K562 (cell line): ENCODE results near the gene LAMB1. TPM values are rescaled to one million over a fixed set of nuclear protein-coding genes. Genes with fewer than 3 reads are reported as not detected.

ENCODE experiments used
- ATAC-seq: fragments of 200-7000 bp; cut with Tn5 transposase; 3 replicates; pipeline ENCODE4 v1.9.1; 2020; ENCODE audit warnings: moderate library complexity
- BruUV-seq: library from RNA; stranded (reverse); fragments of 400-500 nt; replicated peaks from 2 replicates; lab custom pipeline; 2021; lab: Mats Ljungman, UMichigan
- CTCF ChIA-PET: fragments of 300-600 bp; formaldehyde crosslinking; extraction: SDS; loops from one replicate; lab custom pipeline; 2021; ENCODE audit warnings: low intra/inter-chr PET ratio; lab: Yijun Ruan, JAX
- POLR2A ChIA-PET: fragments of 300-600, 350-650 bp; sonication (Branson Sonifier 250); formaldehyde crosslinking; extraction: SDS; loops from one replicate; lab custom pipeline; 2021; ENCODE audit warnings: antibody characterized with exemption, inconsistent platforms; lab: Yijun Ruan, JAX
- DNase-seq, 4 experiments: peaks; one replicate each; pipeline versions ENCODE4 v3.0.0 to v3.0.0-alpha.2; 2011 to 2018; ENCODE audit warnings: low spot score in 3 of 4, mixed read lengths in 3 of 4; ENCODE audit errors: extremely low read depth in 1 of 4
- FAIRE-seq: peaks from 2 replicates; lab custom pipeline; 2011; peaks lifted over from hg19 to GRCh38; lab: Jason Lieb, UNC
- H2AFZ ChIP-seq: 2 replicates; pipeline ENCODE4 v1.6.0; 2011; ENCODE audit warnings: low read depth, low read length, control low read depth, inconsistent platforms
- H3K27ac ChIP-seq: fragments of 200-600 bp; 3 replicates; pipeline ENCODE4 v1.8.0; 2011; ENCODE audit warnings: low read depth, mild to moderate bottlenecking, control low read depth, inconsistent platforms, low read length, moderate library complexity, mixed read lengths; ENCODE audit errors: extremely low read depth
- H3K27me3 ChIP-seq, 2 experiments: fragments of 300-600 bp in 1 of 2; 2 replicates in 1 of 2; 3 replicates in 1 of 2; pipeline versions ENCODE4 v1.6.0 to v1.8.0; 2011; ENCODE audit warnings: inconsistent platforms in 2 of 2, low read length in 2 of 2, mild to moderate bottlenecking in 1 of 2, mixed read lengths in 1 of 2, moderate library complexity in 1 of 2; ENCODE audit not compliant: control insufficient read depth in 2 of 2, insufficient read depth in 2 of 2
- H3K36me3 ChIP-seq: fragments of 300-600 bp; 3 replicates; pipeline ENCODE4 v1.8.0; 2011; ENCODE audit warnings: mild to moderate bottlenecking, low read length, inconsistent platforms; ENCODE audit not compliant: control insufficient read depth, insufficient read depth
- H3K4me1 ChIP-seq, 2 experiments: fragments of 200-600 bp in 1 of 2; replicated peaks in 1 of 2; 2 replicates in 1 of 2; 3 replicates in 1 of 2; pipeline versions ENCODE4 v1.5.1 to v1.8.0; 2011; ENCODE audit warnings: inconsistent platforms in 2 of 2, low read length in 2 of 2, mild to moderate bottlenecking in 1 of 2, mixed read lengths in 1 of 2, moderate library complexity in 1 of 2; ENCODE audit not compliant: control insufficient read depth in 2 of 2, insufficient read depth in 2 of 2
- H3K4me2 ChIP-seq: 2 replicates; pipeline ENCODE4 v1.6.1; 2011; ENCODE audit warnings: low read length, control low read depth, inconsistent platforms, mixed read lengths; ENCODE audit not compliant: insufficient read depth
- H3K4me3 ChIP-seq: fragments of 200-600 bp; sonication (generic), shearing (Covaris generic); 2 replicates; pipeline ENCODE4 v1.5.1; 2016; ENCODE audit warnings: control low read depth, inconsistent platforms
- H3K79me2 ChIP-seq: fragments of 200-600 bp; 3 replicates; pipeline ENCODE4 v1.8.0; 2011; ENCODE audit warnings: low read length, inconsistent platforms; ENCODE audit not compliant: control insufficient read depth, insufficient read depth
- H3K9ac ChIP-seq, 2 experiments: 2 replicates each; pipeline versions ENCODE4 v1.6.0 to v1.6.1; 2011; ENCODE audit warnings: low read depth in 2 of 2, low read length in 2 of 2, control low read depth in 1 of 2, inconsistent platforms in 1 of 2, mild to moderate bottlenecking in 1 of 2, mixed read lengths in 1 of 2; ENCODE audit not compliant: insufficient read depth in 1 of 2
- H3K9me1 ChIP-seq: one replicate; pipeline ENCODE4 v1.6.0; 2011; ENCODE audit warnings: inconsistent platforms, mild to moderate bottlenecking, low read length, moderate library complexity; ENCODE audit not compliant: control insufficient read depth, insufficient read depth
- H3K9me3 ChIP-seq: replicated peaks from 2 replicates; pipeline ENCODE4 v1.5.1; 2011; ENCODE audit warnings: low read depth, low read length, inconsistent platforms; ENCODE audit not compliant: control insufficient read depth, insufficient read depth
- H4K20me1 ChIP-seq: replicated peaks from 2 replicates; pipeline ENCODE4 v1.6.1; 2011; ENCODE audit warnings: low read length, inconsistent platforms, mixed read lengths; ENCODE audit not compliant: control insufficient read depth, insufficient read depth
- CTBP1 ChIP-seq: fragments of 450-650 bp; IDR thresholded peaks from 2 replicates; pipeline ENCODE4 v1.6.1; 2016; ENCODE audit warnings: borderline replicate concordance
- FOXP4 ChIP-seq: sonication (generic); formaldehyde crosslinking; IDR thresholded peaks from 2 replicates; pipeline ENCODE4 v1.8.0; 2022; ENCODE audit warnings: mild to moderate bottlenecking, missing genetic modification reagents, borderline replicate concordance
- GABPA ChIP-seq: fragments of 200-800 bp; sonication (Bioruptor generic); conservative IDR thresholded peaks from 2 replicates; pipeline ENCODE4 v1.6.1; 2016; ENCODE audit warnings: low read depth, missing genetic modification characterization, missing compliant biosample characterization
- MAFF ChIP-seq: IDR thresholded peaks from 2 replicates; pipeline ENCODE4 v1.6.1; 2012; ENCODE audit warnings: low read length, improper control_type of control experiment
- MAFG ChIP-seq: fragments of 450-650 bp; conservative IDR thresholded peaks from 2 replicates; pipeline ENCODE4 v1.6.1; 2016; ENCODE audit warnings: missing genetic modification characterization, missing compliant biosample characterization
- MAFK ChIP-seq: IDR thresholded peaks from 2 replicates; pipeline ENCODE4 v1.6.1; 2011; ENCODE audit warnings: low read length, improper control_type of control experiment
- TFAM ChIP-seq: fragments of 250-450 bp; sonication (Bioruptor Pico); conservative IDR thresholded peaks from 2 replicates; pipeline ENCODE4 v1.5.0; 2021; ENCODE audit warnings: mild to moderate bottlenecking, moderate library complexity
- ZNF263 ChIP-seq: sonication (generic); formaldehyde crosslinking; IDR thresholded peaks from 2 replicates; pipeline ENCODE4 v1.8.0; 2022; ENCODE audit warnings: mild to moderate bottlenecking, missing genetic modification reagents, borderline replicate concordance
- ZNF316 ChIP-seq: fragments of 450-650 bp; IDR thresholded peaks from 2 replicates; pipeline ENCODE4 v1.6.1; 2016
- ZNF589 ChIP-seq: fragments of 200-800 bp; sonication (Bioruptor generic); IDR thresholded peaks from 2 replicates; pipeline ENCODE4 v1.6.1; 2016; ENCODE audit warnings: low read depth, missing genetic modification characterization, missing compliant biosample characterization
- WGBS: fragments of 100-300 bp; shearing (Covaris generic); methylation state at CpG from one replicate; pipeline ENCODE4 v1.1.6; 2016; ENCODE audit warnings: low coverage, mixed read lengths; ENCODE audit not compliant: insufficient coverage; ENCODE audit errors: missing lambda C conversion rate; 5-methylcytosine and 5-hydroxymethylcytosine counted together
- in situ Hi-C: fragments of 300-500 bp; cut with MboI; formaldehyde crosslinking; loops from 4 replicates; pipeline ENCODE4 v1.15.0; 2018; ENCODE audit warnings: inconsistent platforms, mixed read lengths
- intact Hi-C: fragments of 100-400 bp; cut with micrococcal nuclease; formaldehyde crosslinking; loops from 2 replicates; pipeline ENCODE4 v1.14.2; 2022
- polyA plus RNA-seq, 8 experiments: library from polyadenylated mRNA; depleted of rRNA in 4 of 8; stranded (reverse) in 5 of 8; unstranded in 3 of 8; fragments of >200 nt; fragmentation: Nextera tagmentation in 2 of 8; fragmentation: Illumina TruSeq in 1 of 8; extraction: Ambion mirVana in 2 of 8; extraction: Trizol in 1 of 8; gene quantifications; 2 replicates each; pipeline versions ENCODE4 v1.2.1 to v1.2.3, GENCODE V29; 2011 to 2014; ENCODE audit warnings: inconsistent platforms in 1 of 8, missing spikeins in 1 of 8
- total RNA-seq, 7 experiments: library from RNA; depleted of rRNA in 6 of 7; stranded (reverse); fragments of >200 nt in 6 of 7; fragmentation: Illumina TruSeq in 2 of 7; extraction: Trizol in 2 of 7; gene quantifications; 2 replicates each; pipeline versions ENCODE4 v1.2.1 to v1.2.3, GENCODE V29; 2011 to 2021; ENCODE audit warnings: low replicate concordance in 1 of 7
- TF ChIP-seq, protein P1 (sequence below): sonication (generic); formaldehyde crosslinking; IDR thresholded peaks from 2 replicates; pipeline ENCODE4 v1.8.0; 2023; ENCODE audit warnings: missing genetic modification reagents, mild to moderate bottlenecking, borderline replicate concordance

LAMB1 gene
- total and polyA plus RNA-seq, 9 of the 15 experiments (the other 6 are each of a cell fraction or from before 2014, with no cell fraction given): 6.0 to 17.7 (median 12.3) TPM

- no peak overlapping the region for H3K9ac ChIP-seq
- H3K79me2 ChIP-seq: no peaks in the 10 kb centered on the region
- BruUV-seq: no TSS peak
- no peak overlapping the region; the same call in 2 of the 3 replicates for H3K27ac ChIP-seq
- TF ChIP-seq MAFK (peak; percentile 2; the same call in 1 of the 2 replicates), ZNF589 (CRISPR knock-in tag) (0 out of 2 replicates have a peak, but pooled peaks have one; percentile 12), TFAM (CRISPR knock-in tag) (no peak), MAFF (peak; percentile 30; the same call in 1 of the 2 replicates), ZNF316 (peak; percentile 65; the same call in 1 of the 2 replicates), FOXP4 (CRISPR knock-in tag) (no peak), MAFG (0 out of 2 replicates have a peak, but pooled peaks have one; percentile 38), GABPA (0 out of 2 replicates have a peak, but pooled peaks have one; percentile 14), ZNF263 (CRISPR knock-in tag) (peak; percentile 60; the same call in 1 of the 2 replicates), CTBP1 (no peak)
- TF ChIP-seq, protein P1, sequence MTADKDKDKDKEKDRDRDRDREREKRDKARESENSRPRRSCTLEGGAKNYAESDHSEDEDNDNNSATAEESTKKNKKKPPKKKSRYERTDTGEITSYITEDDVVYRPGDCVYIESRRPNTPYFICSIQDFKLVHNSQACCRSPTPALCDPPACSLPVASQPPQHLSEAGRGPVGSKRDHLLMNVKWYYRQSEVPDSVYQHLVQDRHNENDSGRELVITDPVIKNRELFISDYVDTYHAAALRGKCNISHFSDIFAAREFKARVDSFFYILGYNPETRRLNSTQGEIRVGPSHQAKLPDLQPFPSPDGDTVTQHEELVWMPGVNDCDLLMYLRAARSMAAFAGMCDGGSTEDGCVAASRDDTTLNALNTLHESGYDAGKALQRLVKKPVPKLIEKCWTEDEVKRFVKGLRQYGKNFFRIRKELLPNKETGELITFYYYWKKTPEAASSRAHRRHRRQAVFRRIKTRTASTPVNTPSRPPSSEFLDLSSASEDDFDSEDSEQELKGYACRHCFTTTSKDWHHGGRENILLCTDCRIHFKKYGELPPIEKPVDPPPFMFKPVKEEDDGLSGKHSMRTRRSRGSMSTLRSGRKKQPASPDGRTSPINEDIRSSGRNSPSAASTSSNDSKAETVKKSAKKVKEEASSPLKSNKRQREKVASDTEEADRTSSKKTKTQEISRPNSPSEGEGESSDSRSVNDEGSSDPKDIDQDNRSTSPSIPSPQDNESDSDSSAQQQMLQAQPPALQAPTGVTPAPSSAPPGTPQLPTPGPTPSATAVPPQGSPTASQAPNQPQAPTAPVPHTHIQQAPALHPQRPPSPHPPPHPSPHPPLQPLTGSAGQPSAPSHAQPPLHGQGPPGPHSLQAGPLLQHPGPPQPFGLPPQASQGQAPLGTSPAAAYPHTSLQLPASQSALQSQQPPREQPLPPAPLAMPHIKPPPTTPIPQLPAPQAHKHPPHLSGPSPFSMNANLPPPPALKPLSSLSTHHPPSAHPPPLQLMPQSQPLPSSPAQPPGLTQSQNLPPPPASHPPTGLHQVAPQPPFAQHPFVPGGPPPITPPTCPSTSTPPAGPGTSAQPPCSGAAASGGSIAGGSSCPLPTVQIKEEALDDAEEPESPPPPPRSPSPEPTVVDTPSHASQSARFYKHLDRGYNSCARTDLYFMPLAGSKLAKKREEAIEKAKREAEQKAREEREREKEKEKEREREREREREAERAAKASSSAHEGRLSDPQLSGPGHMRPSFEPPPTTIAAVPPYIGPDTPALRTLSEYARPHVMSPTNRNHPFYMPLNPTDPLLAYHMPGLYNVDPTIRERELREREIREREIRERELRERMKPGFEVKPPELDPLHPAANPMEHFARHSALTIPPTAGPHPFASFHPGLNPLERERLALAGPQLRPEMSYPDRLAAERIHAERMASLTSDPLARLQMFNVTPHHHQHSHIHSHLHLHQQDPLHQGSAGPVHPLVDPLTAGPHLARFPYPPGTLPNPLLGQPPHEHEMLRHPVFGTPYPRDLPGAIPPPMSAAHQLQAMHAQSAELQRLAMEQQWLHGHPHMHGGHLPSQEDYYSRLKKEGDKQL: 0 out of 2 replicates have a peak, but pooled peaks have one; percentile 30
- no peaks in the 10 kb centered on the region for H3K9me1 ChIP-seq
- FAIRE-seq: no peak
- ATAC-seq: no peak
- H3K4me3 ChIP-seq: no peak overlapping the region
- no peak overlapping the region for H3K4me2 ChIP-seq
- intact Hi-C loops (no loop called here), in situ Hi-C loops (no loop called here)
- no peaks in the 10 kb centered on the region; the same call in 2 of the 3 replicates for H3K36me3 ChIP-seq
- H3K9me3 ChIP-seq: no peaks in the 10 kb centered on the region; the same call in 1 of the 2 replicates
- H3K27me3 ChIP-seq: peaks cover 0 to 1% of the 10 kb centered on the region in 2 experiments; a peak in 1 of 5 replicates
- CTCF ChIA-PET: no interaction called here
- WGBS: 49% methylated on average over 3 of the region's 3 CpGs
- H3K4me1 ChIP-seq: peaks cover 27 to 37% of the 10 kb centered on the region in 2 experiments
- H2AFZ ChIP-seq: 0 out of 2 replicates have a peak overlapping the region, but pooled peaks have one; percentile 30
- DNase-seq: no peak
- POLR2A ChIA-PET: interaction anchor here (0.7 to 1.3 kb wide), 4 partner anchors 13 to 22 kb away, joined by 3 to 6 read pairs (median 3); no protein-coding TSS in a partner anchor
- H4K20me1 ChIP-seq: no peaks in the 10 kb centered on the region
Observed at GRCh38 chr7:107998660-107999480, 4.1 kb downstream of the LAMB1 start.
